ENCODE results near the gene XK.
"Not testable (repeated sequence)": the region's sequence is repeated elsewhere in the genome, so short reads cannot be mapped to it uniquely, and the experiment has no call there.

XK gene, protein sequence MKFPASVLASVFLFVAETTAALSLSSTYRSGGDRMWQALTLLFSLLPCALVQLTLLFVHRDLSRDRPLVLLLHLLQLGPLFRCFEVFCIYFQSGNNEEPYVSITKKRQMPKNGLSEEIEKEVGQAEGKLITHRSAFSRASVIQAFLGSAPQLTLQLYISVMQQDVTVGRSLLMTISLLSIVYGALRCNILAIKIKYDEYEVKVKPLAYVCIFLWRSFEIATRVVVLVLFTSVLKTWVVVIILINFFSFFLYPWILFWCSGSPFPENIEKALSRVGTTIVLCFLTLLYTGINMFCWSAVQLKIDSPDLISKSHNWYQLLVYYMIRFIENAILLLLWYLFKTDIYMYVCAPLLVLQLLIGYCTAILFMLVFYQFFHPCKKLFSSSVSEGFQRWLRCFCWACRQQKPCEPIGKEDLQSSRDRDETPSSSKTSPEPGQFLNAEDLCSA

DNA sequence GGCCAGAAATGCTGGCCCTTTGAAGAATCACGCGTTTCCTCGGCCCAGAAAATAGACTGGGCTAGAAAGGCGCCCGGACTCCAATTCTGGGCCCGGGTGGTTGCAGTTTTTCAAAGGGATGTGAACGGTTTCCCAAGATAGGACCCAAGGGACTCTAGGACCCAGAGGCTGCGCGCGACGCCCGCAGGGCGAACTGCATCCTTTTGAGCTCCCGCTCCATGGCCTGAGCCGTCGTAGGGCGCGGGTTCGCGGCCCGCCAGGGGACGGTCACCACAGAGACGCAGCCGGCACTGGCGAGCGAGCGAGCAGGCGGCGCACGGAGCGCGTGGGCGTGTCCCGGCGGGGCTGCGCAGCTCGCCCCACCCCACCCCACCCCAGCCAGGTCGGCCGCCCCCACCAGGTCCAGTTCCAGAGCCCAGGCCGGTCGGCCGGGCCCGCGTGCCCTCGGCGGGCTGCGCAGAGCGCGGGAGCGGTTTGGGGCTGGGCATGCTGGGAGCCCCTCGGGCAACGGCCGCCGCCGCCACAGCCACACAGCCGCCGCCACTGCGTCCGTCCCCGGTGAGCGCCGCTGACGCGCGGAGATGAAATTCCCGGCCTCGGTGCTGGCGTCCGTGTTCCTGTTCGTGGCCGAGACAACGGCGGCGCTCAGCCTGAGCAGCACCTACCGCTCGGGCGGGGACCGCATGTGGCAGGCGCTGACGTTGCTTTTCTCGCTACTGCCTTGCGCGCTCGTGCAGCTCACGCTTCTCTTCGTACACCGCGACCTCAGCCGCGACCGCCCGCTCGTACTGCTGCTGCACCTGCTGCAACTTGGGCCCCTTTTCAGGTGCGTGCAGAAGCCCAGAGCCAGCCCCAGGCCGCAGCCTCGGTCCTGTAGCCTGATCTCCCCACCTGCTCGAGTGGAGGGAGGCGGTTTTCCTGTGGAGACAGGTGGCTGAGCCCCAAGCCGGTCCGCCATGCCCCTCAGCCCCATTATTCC lies at the start of gene XK:
Gene XK (plus strand): TSS at position 411 of the 979 bp plus-strand sequence. CDS start 171 bp downstream, at position 582.
- H3K9ac ChIP-seq (ENCODE audit: low read depth, low read length), result no peak within 1 kb of the TSS
- peak within 1 kb of the TSS; percentile 45 for H3K4me3 ChIP-seq (ENCODE audit: low read depth, low read length)
- no peaks in the 10 kb centered on the region for H3K36me3 ChIP-seq (ENCODE audit: control insufficient read depth, insufficient read depth, low read length)
- peaks cover 16% of the 10 kb centered on the region for H3K27me3 ChIP-seq (ENCODE audit: control insufficient read depth, insufficient read depth, low read length)
- no peaks in the 10 kb centered on the region for H3K9me3 ChIP-seq (ENCODE audit: control insufficient read depth, insufficient read depth, low read length)
- H3K4me1 ChIP-seq (ENCODE audit: control insufficient read depth, insufficient read depth, low read length), result peaks cover 5% of the 10 kb centered on the region

DNA sequence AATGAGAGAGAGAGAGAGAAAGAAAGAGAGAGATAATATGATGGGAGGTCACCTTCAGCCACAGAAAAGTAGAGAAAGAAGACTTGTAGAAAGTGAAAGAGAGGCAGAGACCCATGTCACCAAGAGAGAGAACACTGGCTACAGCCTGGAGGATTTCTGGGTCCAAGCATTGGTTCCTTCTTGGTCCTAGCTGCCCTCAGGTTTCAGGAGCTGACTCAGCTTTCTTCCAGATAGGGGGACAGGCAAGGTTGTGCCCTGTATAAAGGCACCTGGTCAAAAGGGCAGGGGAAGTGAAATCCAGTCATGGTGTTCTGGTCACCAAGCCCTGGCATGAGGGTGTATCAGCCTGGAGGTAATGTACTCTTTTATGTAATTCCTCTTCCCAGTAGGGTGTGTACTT lies 47.5 kb upstream of the XK start:
- Histone ChIP-seq H3K9ac (ENCODE audit: low read depth, low read length) (no peak overlapping the region), H3K9me3 (ENCODE audit: control insufficient read depth, insufficient read depth, low read length) (no peaks in the 10 kb centered on the region), H3K27me3 (ENCODE audit: control insufficient read depth, insufficient read depth, low read length) (no peaks in the 10 kb centered on the region), H3K36me3 (ENCODE audit: control insufficient read depth, insufficient read depth, low read length) (no peaks in the 10 kb centered on the region), H3K4me3 (ENCODE audit: low read depth, low read length) (no peak overlapping the region), H3K4me1 (ENCODE audit: control insufficient read depth, insufficient read depth, low read length) (no peaks in the 10 kb centered on the region)

DNA sequence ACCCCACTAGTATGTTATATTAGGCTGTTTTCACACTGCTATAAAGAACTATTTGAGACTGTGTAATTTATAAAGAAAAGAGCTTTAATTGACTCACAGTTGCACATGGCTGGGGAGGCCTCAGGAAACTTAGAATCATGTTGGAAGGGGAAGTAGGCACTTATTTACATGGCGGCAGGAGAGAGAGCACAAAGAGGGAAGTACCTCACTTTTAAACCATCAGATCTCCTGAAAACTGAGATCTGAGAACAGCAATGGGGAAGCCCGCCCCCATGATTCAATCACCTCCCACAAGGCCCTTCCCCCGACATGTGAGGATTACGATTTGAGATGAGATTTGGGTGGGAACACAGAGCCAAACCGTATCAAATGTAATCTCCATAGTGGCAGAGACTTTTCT lies 45.4 kb upstream of the XK start:
- Histone ChIP-seq H3K9ac (ENCODE audit: low read depth, low read length) (no peak overlapping the region), H3K36me3 (ENCODE audit: control insufficient read depth, insufficient read depth, low read length) (no peaks in the 10 kb centered on the region), H3K4me1 (ENCODE audit: control insufficient read depth, insufficient read depth, low read length) (no peaks in the 10 kb centered on the region), H3K4me3 (ENCODE audit: low read depth, low read length) (no peak overlapping the region), H3K27me3 (ENCODE audit: control insufficient read depth, insufficient read depth, low read length) (no peaks in the 10 kb centered on the region), H3K9me3 (ENCODE audit: control insufficient read depth, insufficient read depth, low read length) (no peaks in the 10 kb centered on the region)

DNA sequence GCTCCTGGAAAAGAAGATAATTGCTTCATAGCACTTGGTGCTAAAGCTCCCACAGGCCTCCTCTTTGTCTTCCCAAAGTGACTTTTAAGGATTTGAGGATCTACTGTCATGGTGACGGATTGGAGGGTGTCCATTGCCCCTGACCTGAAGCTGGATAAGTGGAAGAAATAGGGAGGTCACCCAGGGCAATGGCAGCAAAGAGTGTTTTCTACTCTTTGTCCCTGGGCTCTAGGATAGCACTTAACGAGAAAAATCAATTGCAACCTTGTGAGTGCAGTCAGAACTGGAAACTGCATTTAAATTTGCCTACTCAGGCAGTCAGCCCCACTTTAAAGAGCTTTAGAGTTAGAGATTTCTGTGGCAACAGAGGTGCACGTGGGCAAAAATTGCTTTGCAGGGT lies 43.7 kb upstream of the XK start:
- Histone ChIP-seq H3K27me3 (ENCODE audit: control insufficient read depth, insufficient read depth, low read length) (no peaks in the 10 kb centered on the region), H3K36me3 (ENCODE audit: control insufficient read depth, insufficient read depth, low read length) (no peaks in the 10 kb centered on the region), H3K4me1 (ENCODE audit: control insufficient read depth, insufficient read depth, low read length) (no peaks in the 10 kb centered on the region), H3K4me3 (ENCODE audit: low read depth, low read length) (no peak overlapping the region), H3K9me3 (ENCODE audit: control insufficient read depth, insufficient read depth, low read length) (no peaks in the 10 kb centered on the region), H3K9ac (ENCODE audit: low read depth, low read length) (no peak overlapping the region)

DNA sequence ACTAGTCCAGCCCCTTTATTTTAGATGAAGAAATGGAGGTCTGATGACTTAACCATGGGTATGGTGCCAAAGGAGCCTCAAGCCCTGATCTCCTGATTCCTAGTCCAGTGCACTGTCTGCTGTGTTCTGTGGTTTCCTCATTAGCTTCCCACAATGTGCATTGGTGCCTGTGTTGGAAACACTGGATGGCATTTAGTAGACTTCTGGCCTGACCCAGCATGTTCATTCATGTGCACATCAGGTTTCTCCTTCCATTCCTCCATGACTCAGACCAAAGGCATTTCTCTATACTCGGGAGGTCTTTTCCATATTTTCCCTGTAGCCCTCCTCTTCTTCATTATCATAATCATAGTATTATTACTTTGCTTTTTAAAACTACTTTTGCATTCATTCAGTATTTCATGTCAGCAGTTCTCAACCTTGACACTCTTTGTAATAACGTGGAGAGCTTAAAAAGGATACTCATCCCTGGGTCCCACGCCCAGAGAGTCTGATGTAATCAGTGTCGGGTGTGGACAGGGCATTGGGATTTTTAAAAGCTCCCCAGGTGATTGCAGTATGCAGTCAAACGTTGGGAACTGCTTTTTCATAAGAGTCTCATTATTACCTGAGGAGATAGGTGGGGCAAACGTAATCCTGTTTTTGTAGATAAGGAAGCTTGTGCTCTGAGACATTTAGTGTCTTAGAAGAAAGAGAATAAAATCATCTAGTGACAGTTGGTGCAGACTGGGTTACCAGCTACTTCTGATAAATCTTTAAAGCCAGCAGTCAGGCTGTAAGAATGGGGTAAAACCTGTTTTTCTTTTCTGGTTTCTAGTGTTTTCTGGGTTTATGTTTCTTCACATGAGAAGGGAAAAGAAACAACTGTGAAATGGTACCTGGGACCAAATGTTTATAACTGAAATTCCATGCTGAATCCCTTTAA lies 40.9 kb upstream of the XK start:
- Histone ChIP-seq H3K4me1 (ENCODE audit: control insufficient read depth, insufficient read depth, low read length) (no peaks in the 10 kb centered on the region), H3K27me3 (ENCODE audit: control insufficient read depth, insufficient read depth, low read length) (no peaks in the 10 kb centered on the region), H3K4me3 (ENCODE audit: low read depth, low read length) (no peak overlapping the region), H3K9ac (ENCODE audit: low read depth, low read length) (no peak overlapping the region), H3K9me3 (ENCODE audit: control insufficient read depth, insufficient read depth, low read length) (no peaks in the 10 kb centered on the region), H3K36me3 (ENCODE audit: control insufficient read depth, insufficient read depth, low read length) (no peaks in the 10 kb centered on the region)

DNA sequence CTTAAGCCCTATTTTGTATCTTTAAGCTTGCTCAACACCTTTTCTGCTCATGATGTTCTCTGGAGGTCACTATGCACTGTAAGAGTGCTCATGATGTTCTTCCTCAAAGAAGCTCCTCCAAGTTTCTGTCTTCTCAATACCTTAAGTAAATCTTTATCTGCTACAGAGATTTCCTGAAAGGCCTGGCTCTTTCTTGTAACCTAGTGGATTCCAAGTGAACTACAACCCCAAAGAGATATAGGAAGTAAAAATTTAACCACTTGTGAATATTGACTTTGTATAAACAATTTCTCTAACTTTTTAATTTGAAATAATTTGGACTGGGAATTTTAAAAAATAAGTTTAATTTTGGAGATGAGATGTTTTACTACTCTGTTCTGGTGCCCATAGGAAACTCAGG lies 39.3 kb upstream of the XK start:
- Histone ChIP-seq H3K4me1 (ENCODE audit: control insufficient read depth, insufficient read depth, low read length) (no peaks in the 10 kb centered on the region), H3K27me3 (ENCODE audit: control insufficient read depth, insufficient read depth, low read length) (no peaks in the 10 kb centered on the region)

DNA sequence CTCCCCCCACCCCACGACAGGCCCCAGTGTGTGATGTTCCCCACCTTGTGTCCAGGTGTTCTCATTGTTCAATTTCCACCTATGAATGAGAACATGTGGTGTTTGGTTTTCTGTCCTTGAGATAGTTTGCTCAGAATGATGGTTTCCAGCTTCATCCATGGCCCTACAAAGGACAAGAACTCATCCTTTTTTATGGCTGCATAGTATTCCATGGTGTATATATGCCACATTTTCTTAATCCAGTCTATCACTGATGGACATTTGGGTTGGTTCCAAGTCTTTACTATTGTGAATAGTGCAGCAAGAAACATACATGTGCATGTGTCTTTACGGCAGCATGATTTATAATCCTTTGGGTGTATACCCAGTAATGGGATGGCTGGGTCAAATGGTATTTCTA lies 34.7 kb upstream of the XK start:
- not testable (repeated sequence) for H3K9ac ChIP-seq (ENCODE audit: low read depth, low read length); H3K9me3 ChIP-seq (ENCODE audit: control insufficient read depth, insufficient read depth, low read length); H3K4me3 ChIP-seq (ENCODE audit: low read depth, low read length)

More for the DNA sequence above, 39.3 kb upstream of the XK start:
- no peaks in the 10 kb centered on the region for H3K9me3 ChIP-seq (ENCODE audit: control insufficient read depth, insufficient read depth, low read length)
- no peak overlapping the region for H3K9ac ChIP-seq (ENCODE audit: low read depth, low read length)
- H3K36me3 ChIP-seq (ENCODE audit: control insufficient read depth, insufficient read depth, low read length), result no peaks in the 10 kb centered on the region
- no peak overlapping the region for H3K4me3 ChIP-seq (ENCODE audit: low read depth, low read length)

DNA sequence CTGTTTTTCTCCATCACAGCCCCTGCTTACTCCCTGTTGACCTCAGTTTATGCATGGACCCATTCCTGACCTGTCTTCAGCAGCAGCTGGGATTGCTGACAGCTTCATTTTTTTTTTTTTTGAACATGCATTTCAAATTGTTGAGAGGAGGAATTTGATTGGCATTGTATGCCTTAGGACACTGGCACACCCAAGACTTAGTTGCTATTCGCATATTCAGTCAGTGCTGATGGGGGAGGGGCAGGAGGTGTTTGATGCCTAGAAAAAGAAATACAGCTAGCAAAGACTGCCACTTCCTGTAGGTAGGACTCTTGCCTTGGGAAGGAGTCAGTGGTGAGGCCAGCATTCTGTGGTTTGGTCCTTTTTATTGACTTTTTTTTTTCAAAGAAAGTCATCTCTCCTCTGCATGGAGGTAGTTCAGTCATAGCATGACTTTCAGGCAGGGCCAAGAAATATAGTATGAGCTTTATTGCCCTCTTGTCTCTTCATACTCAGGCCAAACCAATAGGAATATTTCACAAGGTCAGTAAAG lies 33.6 kb upstream of the XK start:
- Histone ChIP-seq H3K4me3 (ENCODE audit: low read depth, low read length) (no peak overlapping the region), H3K9ac (ENCODE audit: low read depth, low read length) (no peak overlapping the region), H3K4me1 (ENCODE audit: control insufficient read depth, insufficient read depth, low read length) (no peaks in the 10 kb centered on the region), H3K9me3 (ENCODE audit: control insufficient read depth, insufficient read depth, low read length) (no peaks in the 10 kb centered on the region), H3K27me3 (ENCODE audit: control insufficient read depth, insufficient read depth, low read length) (no peaks in the 10 kb centered on the region), H3K36me3 (ENCODE audit: control insufficient read depth, insufficient read depth, low read length) (no peaks in the 10 kb centered on the region)

More for the DNA sequence above, 34.7 kb upstream of the XK start:
- not testable (repeated sequence) for H3K4me1 ChIP-seq (ENCODE audit: control insufficient read depth, insufficient read depth, low read length); H3K27me3 ChIP-seq (ENCODE audit: control insufficient read depth, insufficient read depth, low read length); H3K36me3 ChIP-seq (ENCODE audit: control insufficient read depth, insufficient read depth, low read length)

DNA sequence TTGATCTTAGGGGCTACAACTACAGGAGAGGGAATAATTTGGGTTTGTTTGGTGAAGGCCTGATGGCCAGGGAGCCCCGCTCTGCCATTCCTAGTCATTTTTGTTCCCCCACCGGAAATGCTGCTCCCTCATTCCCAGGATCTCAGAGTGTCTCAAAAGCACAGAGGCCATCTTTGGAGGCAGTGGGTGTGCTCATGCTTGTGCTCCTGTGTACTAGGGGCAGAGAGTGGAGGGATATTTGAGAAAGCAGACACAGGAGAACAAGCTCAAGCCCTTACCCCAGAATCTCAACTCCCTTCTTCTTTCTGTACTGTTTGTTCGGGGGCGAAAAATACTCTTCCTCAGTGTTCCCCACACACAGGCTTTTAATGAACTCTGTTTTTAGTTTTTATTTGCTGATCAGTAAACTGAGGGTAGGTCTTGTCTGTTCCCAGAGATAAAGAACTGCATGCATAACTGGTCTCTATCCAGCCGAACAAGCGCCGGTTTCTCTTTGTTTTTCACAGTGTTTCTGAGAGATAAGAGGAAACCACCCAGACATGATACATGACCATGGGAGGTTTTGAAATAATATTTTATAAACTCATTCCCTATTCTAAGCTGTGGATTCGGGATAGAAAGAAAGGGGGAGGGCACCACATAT lies 32.9 kb upstream of the XK start:
- no peaks in the 10 kb centered on the region for H3K36me3 ChIP-seq (ENCODE audit: control insufficient read depth, insufficient read depth, low read length)
- H3K4me3 ChIP-seq (ENCODE audit: low read depth, low read length), result no peak overlapping the region
- no peak overlapping the region for H3K9ac ChIP-seq (ENCODE audit: low read depth, low read length)
- H3K9me3 ChIP-seq (ENCODE audit: control insufficient read depth, insufficient read depth, low read length), result no peaks in the 10 kb centered on the region
- no peaks in the 10 kb centered on the region for H3K4me1 ChIP-seq (ENCODE audit: control insufficient read depth, insufficient read depth, low read length)
- H3K27me3 ChIP-seq (ENCODE audit: control insufficient read depth, insufficient read depth, low read length), result no peaks in the 10 kb centered on the region

DNA sequence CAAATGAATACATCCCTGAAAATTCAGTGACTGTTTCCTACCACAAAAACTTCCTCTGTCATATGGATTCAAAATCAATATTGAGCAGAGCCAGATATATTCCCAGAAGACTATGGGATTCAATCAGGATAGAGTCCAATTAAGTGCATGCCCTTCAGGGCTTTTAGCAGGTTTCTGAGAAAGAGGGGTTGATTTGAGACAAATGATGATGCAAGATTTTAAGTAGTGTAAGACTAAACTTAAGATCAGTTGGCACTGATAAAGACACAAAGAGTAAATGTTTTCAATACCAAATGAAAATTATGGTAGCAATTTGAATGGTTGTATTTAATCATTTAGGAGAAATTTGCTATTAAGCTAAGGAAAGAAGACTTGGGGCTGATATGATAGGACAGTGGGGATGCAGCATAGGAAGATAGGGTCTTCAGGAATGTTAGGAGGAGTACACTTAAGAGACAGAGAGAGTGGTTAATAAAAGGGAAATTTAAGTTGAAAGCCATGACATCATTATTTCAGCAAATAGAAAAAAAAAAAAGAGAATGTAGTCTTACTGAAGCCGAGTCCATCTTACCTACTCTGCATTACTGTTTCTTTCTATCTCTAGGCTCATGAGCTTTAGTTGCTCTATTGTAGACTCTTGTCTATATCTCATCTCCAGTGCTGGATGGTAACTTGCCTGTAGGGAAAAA lies 32.0 kb upstream of the XK start:
- H3K9ac ChIP-seq (ENCODE audit: low read depth, low read length), result no peak overlapping the region

More for the DNA sequence above, 32.0 kb upstream of the XK start:
- no peaks in the 10 kb centered on the region for H3K4me1 ChIP-seq (ENCODE audit: control insufficient read depth, insufficient read depth, low read length)
- no peaks in the 10 kb centered on the region for H3K36me3 ChIP-seq (ENCODE audit: control insufficient read depth, insufficient read depth, low read length)
- H3K9me3 ChIP-seq (ENCODE audit: control insufficient read depth, insufficient read depth, low read length), result no peaks in the 10 kb centered on the region
- H3K27me3 ChIP-seq (ENCODE audit: control insufficient read depth, insufficient read depth, low read length), result no peaks in the 10 kb centered on the region
- H3K4me3 ChIP-seq (ENCODE audit: low read depth, low read length), result no peak overlapping the region

Measured in iPS-15b (cell line).